Activated naive CD8-positive, alpha-beta T cell treated with anti-CD3 and anti-CD28 coated beads for 36 hours (primary cell): Measurements from ENCODE around the gene PTH1R. TPM values are rescaled to one million over a fixed set of nuclear protein-coding genes. Genes with fewer than 3 reads are reported as not detected.

Experiments used
- DNase-seq: peaks from one replicate; pipeline ENCODE4 v3.0.0; 2021
- H3K27ac Mint-ChIP-seq: one replicate; pipeline ENCODE4 v1.8.0; 2022; ENCODE audit warnings: mild to moderate bottlenecking, moderate library complexity, mixed read lengths
- H3K27me3 Mint-ChIP-seq: one replicate; pipeline ENCODE4 v1.8.0; 2022; ENCODE audit warnings: mild to moderate bottlenecking, mixed read lengths
- H3K36me3 Mint-ChIP-seq: one replicate; pipeline ENCODE4 v1.8.0; 2021; ENCODE audit warnings: mild to moderate bottlenecking, mixed read lengths
- H3K4me1 Mint-ChIP-seq: one replicate; pipeline ENCODE4 v1.8.0; 2021; ENCODE audit warnings: mixed read lengths
- H3K4me3 Mint-ChIP-seq: one replicate; pipeline ENCODE4 v1.8.0; 2022; ENCODE audit warnings: mild to moderate bottlenecking, moderate library complexity, mixed read lengths
- H3K9me3 Mint-ChIP-seq: one replicate; pipeline ENCODE4 v1.8.0; 2022; ENCODE audit warnings: mixed read lengths
- total RNA-seq, 2 experiments: library from RNA; stranded (reverse); gene quantifications; one replicate each; pipeline ENCODE4 v1.2.3, GENCODE V29; 2021

Gene PTH1R
- total RNA-seq, 2 experiments from 2014 or later: not detected

GRCh38 chr3:46913644-46914043 lies 36.1 kb downstream of the PTH1R start:
- Mint-ChIP-seq H3K9me3 (peaks cover 6% of the 10 kb centered on the region), H3K4me1 (peaks cover 25% of the 10 kb centered on the region), H3K36me3 (peaks cover 31% of the 10 kb centered on the region), H3K27me3 (no peaks in the 10 kb centered on the region), H3K4me3 (no peak overlapping the region), H3K27ac (peak overlapping the region; percentile 1)
- DNase-seq: no peak

GRCh38 chr3:46914849-46915248 lies 37.3 kb downstream of the PTH1R start:
- Mint-ChIP-seq H3K36me3 (peaks cover 41% of the 10 kb centered on the region), H3K27me3 (no peaks in the 10 kb centered on the region), H3K27ac (no peak overlapping the region), H3K4me1 (peaks cover 21% of the 10 kb centered on the region), H3K9me3 (peaks cover 8% of the 10 kb centered on the region), H3K4me3 (no peak overlapping the region)
- DNase-seq: no peak

GRCh38 chr3:46915297-46915822 lies 37.8 kb downstream of the PTH1R start:
- H3K4me3 Mint-ChIP-seq: no peak overlapping the region

GRCh38 chr3:46916278-46916677 lies 38.8 kb downstream of the PTH1R start:
- Mint-ChIP-seq H3K4me3 (no peak overlapping the region), H3K27me3 (no peaks in the 10 kb centered on the region), H3K9me3 (peaks cover 12% of the 10 kb centered on the region), H3K27ac (peak overlapping the region; percentile 3), H3K36me3 (peaks cover 50% of the 10 kb centered on the region), H3K4me1 (peaks cover 22% of the 10 kb centered on the region)
- no peak for DNase-seq

More at GRCh38 chr3:46915297-46915822, 37.8 kb downstream of the PTH1R start:
- H3K27me3 Mint-ChIP-seq: no peaks in the 10 kb centered on the region
- peaks cover 12% of the 10 kb centered on the region for H3K9me3 Mint-ChIP-seq
- DNase-seq: no peak
- peaks cover 47% of the 10 kb centered on the region for H3K36me3 Mint-ChIP-seq
- peaks cover 21% of the 10 kb centered on the region for H3K4me1 Mint-ChIP-seq
- peak overlapping the region; percentile 59 for H3K27ac Mint-ChIP-seq

GRCh38 chr3:46916799-46917198 lies 39.3 kb downstream of the PTH1R start:
- Mint-ChIP-seq H3K27ac (peak overlapping the region; percentile 49), H3K4me3 (no peak overlapping the region), H3K4me1 (peaks cover 22% of the 10 kb centered on the region), H3K9me3 (peaks cover 12% of the 10 kb centered on the region), H3K36me3 (peaks cover 50% of the 10 kb centered on the region), H3K27me3 (no peaks in the 10 kb centered on the region)
- no peak for DNase-seq

DNA sequence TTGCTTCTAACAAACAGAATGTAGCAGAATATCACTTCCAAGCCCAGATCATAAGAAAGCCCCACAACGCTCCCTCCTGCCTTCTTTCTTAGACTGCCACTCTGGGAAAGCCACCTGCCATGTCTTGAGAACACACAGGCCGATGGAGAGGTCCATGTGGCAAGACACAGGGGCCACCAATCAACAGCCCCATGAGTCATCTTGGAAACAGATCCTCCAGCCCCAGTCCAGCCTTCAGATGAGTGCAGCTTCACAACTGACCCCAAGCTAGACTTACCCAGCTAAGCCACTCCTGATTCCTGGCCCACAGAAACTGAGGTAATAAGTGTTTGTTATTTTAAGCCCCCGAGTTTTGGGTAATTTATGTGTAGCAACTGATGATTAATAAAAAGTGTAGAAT lies 39.7 kb downstream of the PTH1R start:
- H3K27ac Mint-ChIP-seq: peak overlapping the region; percentile 49
- peaks cover 49% of the 10 kb centered on the region for H3K36me3 Mint-ChIP-seq
- DNase-seq: no peak
- H3K27me3 Mint-ChIP-seq: no peaks in the 10 kb centered on the region
- no peak overlapping the region for H3K4me3 Mint-ChIP-seq
- H3K4me1 Mint-ChIP-seq: peaks cover 22% of the 10 kb centered on the region
- H3K9me3 Mint-ChIP-seq: peaks cover 12% of the 10 kb centered on the region

DNA sequence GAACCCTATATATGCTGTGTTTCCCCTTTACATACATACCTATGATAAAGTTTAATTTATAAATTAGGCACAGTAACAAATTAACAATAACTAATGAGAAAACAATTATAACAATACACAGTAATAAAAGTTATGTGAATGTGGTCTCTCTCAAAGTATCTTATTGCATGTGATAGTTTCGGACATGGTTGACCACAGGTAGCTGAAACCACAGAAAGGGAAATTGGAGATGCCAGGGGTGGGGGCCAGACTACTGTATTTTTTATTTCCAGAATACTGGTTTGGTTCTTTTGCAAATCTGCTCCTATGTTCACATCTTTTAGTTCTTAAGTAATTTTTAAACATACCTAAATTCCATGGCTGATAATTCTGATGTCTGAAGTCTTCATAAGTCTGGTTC lies 40.7 kb downstream of the PTH1R start:
- H3K36me3 Mint-ChIP-seq: peaks cover 55% of the 10 kb centered on the region
- H3K27ac Mint-ChIP-seq: peak overlapping the region; percentile 1
- H3K9me3 Mint-ChIP-seq: peaks cover 12% of the 10 kb centered on the region
- H3K27me3 Mint-ChIP-seq: no peaks in the 10 kb centered on the region
- no peak overlapping the region for H3K4me3 Mint-ChIP-seq
- DNase-seq: no peak
- peaks cover 22% of the 10 kb centered on the region for H3K4me1 Mint-ChIP-seq

GRCh38 chr3:46918634-46919033 lies 41.1 kb downstream of the PTH1R start:
- no peak for DNase-seq
- H3K4me1 Mint-ChIP-seq: peaks cover 19% of the 10 kb centered on the region
- H3K27ac Mint-ChIP-seq: peak overlapping the region; percentile 1
- no peak overlapping the region for H3K4me3 Mint-ChIP-seq
- peaks cover 12% of the 10 kb centered on the region for H3K9me3 Mint-ChIP-seq
- peaks cover 59% of the 10 kb centered on the region for H3K36me3 Mint-ChIP-seq
- H3K27me3 Mint-ChIP-seq: no peaks in the 10 kb centered on the region

GRCh38 chr3:46921041-46921440 lies 43.5 kb downstream of the PTH1R start:
- no peak for DNase-seq
- Mint-ChIP-seq H3K4me3 (no peak overlapping the region), H3K9me3 (peaks cover 12% of the 10 kb centered on the region), H3K36me3 (peaks cover 52% of the 10 kb centered on the region), H3K4me1 (peaks cover 9% of the 10 kb centered on the region), H3K27ac (no peak overlapping the region), H3K27me3 (no peaks in the 10 kb centered on the region)

DNA sequence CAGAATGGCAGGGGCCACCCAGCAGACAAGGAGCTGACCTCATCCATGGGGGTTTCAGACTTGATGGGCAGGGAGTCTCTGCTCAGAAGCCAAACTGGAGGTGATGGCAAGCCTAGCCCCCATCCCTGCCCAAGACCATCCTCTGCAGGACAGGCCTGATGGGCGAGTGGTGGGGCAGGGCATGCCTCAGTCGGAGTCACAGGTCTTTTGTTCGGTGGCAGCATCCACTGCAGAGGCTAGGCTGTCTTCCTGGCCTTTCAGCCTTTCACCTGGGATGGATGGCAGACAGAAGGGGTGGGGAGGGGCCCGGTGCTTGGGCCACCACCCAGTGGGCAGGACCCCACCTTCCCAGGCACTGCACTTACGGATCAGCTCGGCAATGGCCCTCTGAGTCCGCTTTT lies 44.4 kb downstream of the PTH1R start:
- Mint-ChIP-seq H3K27ac (no peak overlapping the region), H3K9me3 (peaks cover 12% of the 10 kb centered on the region), H3K36me3 (peaks cover 49% of the 10 kb centered on the region), H3K4me3 (no peak overlapping the region), H3K4me1 (peaks cover 10% of the 10 kb centered on the region), H3K27me3 (no peaks in the 10 kb centered on the region)
- DNase-seq: no peak

DNA sequence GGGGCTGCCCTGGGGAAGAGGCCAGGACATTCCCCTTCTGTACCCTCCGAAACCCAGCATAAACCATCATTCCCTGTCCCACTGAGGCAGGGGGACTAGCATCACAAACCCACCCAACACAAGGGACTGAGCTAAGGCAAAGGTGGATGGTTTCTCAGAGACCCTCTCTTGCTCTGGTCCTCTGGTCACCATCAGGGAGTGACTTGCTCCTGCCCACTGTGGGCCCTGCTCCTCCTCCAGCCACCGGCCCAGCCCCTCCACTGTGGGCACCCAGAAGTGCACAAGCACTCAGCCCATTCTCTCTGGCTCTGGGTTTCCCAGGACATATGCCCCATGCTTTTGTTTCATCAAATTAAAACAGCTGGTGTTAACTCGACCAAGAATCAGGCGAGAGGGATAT lies 44.9 kb downstream of the PTH1R start:
- H3K36me3 Mint-ChIP-seq: peaks cover 49% of the 10 kb centered on the region
- peaks cover 12% of the 10 kb centered on the region for H3K9me3 Mint-ChIP-seq
- H3K4me3 Mint-ChIP-seq: no peak overlapping the region
- no peaks in the 10 kb centered on the region for H3K27me3 Mint-ChIP-seq
- H3K27ac Mint-ChIP-seq: no peak overlapping the region
- H3K4me1 Mint-ChIP-seq: peaks cover 12% of the 10 kb centered on the region
- DNase-seq: no peak

GRCh38 chr3:46922871-46923558 lies 45.5 kb downstream of the PTH1R start:
- no peak for DNase-seq
- Mint-ChIP-seq H3K9me3 (peaks cover 9% of the 10 kb centered on the region), H3K27me3 (no peaks in the 10 kb centered on the region), H3K27ac (peak overlapping the region; percentile 51), H3K36me3 (peaks cover 46% of the 10 kb centered on the region), H3K4me1 (peaks cover 16% of the 10 kb centered on the region), H3K4me3 (no peak overlapping the region)

DNA sequence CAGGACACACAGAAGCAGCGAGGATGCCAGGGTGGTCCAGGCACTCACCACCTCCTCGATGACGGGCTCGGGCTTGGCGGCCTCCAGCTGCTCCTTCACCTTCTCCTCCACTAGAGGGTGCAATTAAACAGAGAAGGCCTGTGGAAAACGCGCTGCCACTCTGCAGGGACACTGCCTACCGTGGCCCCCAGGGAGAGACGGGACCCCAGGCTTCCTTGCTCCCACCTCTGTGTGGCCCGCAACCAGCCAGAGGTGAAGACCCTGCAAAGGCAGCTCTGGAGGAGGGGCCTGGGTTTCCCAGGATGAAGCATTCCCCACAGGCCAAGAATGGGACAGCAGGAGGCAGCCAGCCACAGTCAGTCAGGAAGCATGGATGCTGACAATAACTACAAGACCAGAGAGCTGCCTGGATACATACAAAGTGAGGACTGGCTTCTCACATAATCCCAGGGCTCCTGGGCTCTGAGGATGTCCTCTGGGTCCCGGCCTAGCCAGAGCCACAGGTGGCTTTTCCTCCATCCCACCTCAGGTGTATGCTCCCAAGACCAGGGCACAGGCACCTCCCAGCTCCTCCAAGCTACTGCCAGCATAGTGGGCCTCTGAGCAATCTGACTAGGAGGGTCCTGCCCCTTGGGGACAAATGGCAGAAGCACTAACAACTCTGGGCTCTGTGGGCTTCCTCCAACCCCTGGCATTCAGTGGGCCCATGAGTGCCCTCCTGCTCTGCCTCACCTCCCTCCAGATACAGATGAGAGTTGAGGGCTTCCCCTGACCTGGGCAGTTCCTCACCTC lies 46.2 kb downstream of the PTH1R start:
- no peak overlapping the region for H3K4me3 Mint-ChIP-seq
- no peaks in the 10 kb centered on the region for H3K27me3 Mint-ChIP-seq
- H3K27ac Mint-ChIP-seq: peak overlapping the region; percentile 51
- peaks cover 45% of the 10 kb centered on the region for H3K36me3 Mint-ChIP-seq
- H3K4me1 Mint-ChIP-seq: peaks cover 22% of the 10 kb centered on the region
- peak; percentile 34 for DNase-seq
- H3K9me3 Mint-ChIP-seq: peaks cover 9% of the 10 kb centered on the region

- Mint-ChIP-seq H3K4me3 (no peak overlapping the region), H3K27me3 (no peaks in the 10 kb centered on the region), H3K36me3 (peaks cover 46% of the 10 kb centered on the region), H3K27ac (peak overlapping the region; percentile 48), H3K4me1 (peaks cover 30% of the 10 kb centered on the region), H3K9me3 (peaks cover 11% of the 10 kb centered on the region)
- DNase-seq: no peak
Observed at GRCh38 chr3:46924921-46925584, 47.5 kb downstream of the PTH1R start.

DNA sequence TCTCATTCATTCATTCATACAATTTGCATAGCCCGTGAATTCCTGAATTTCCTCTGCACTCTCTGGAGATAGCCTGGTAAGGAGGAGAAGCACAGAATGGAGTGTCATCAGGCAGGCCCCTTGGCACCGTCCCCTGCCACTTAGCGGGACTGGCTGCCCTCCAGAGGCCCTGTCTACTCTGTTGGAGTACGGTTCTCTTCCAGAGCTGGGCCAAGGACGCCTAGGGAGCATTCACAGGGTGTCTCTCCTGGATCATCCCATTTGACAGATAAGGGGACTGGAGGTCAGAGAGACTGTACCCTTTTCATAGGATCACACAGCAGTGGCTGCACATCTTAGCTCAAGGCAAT lies 48.0 kb downstream of the PTH1R start:
- Mint-ChIP-seq H3K4me3 (no peak overlapping the region), H3K4me1 (peaks cover 32% of the 10 kb centered on the region), H3K27ac (no peak overlapping the region), H3K27me3 (no peaks in the 10 kb centered on the region), H3K36me3 (peaks cover 47% of the 10 kb centered on the region), H3K9me3 (peaks cover 9% of the 10 kb centered on the region)
- DNase-seq: no peak
